ENCODE results near the gene PDE2A. TPM values are rescaled to one million over a fixed set of nuclear protein-coding genes. Genes with fewer than 3 reads are reported as not detected.

PDE2A gene
- total and polyA plus RNA-seq, 2 of the 4 experiments (the other 2 are of a cell fraction) = 0.02 TPM; not detected in 1

GRCh38 chr11:72576243-72576595, 98.0 kb downstream of the PDE2A start:
- CTCF ChIA-PET = no interaction called here
- dilution Hi-C loops (cut with HindIII; ENCODE audit: low sequenced_read_pairs, unreplicated experiment) = no loop called here

More at GRCh38 chr11:72576243-72576595, 98.0 kb downstream of the PDE2A start:
- H4K20me1 ChIP-seq (ENCODE audit: insufficient read depth, low read length) = no peaks in the 10 kb centered on the region
- no peaks in the 10 kb centered on the region for H3K36me3 ChIP-seq (ENCODE audit: control insufficient read depth, insufficient read depth, low read length)
- H3K56ac ChIP-seq (ENCODE audit: extremely low read depth, insufficient read depth, low read length) = no peak overlapping the region
- no peaks in the 10 kb centered on the region; the same call in 1 of the 2 replicates for H3K9me1 ChIP-seq (ENCODE audit: insufficient read depth, low read length)
- no peak overlapping the region for H2BK5ac ChIP-seq (ENCODE audit: low read depth, low read length, poor library complexity, severe bottlenecking)
- H4K91ac ChIP-seq (ENCODE audit: insufficient read depth, low read depth, low read length) = no peak overlapping the region
- no peak overlapping the region for H4K5ac ChIP-seq (ENCODE audit: low read depth, low read length)
- H2BK120ac ChIP-seq (ENCODE audit: low read depth, low read length) = no peak overlapping the region
- DNase-seq = no peak
- H3K4me1 ChIP-seq (ENCODE audit: control insufficient read depth, insufficient read depth, low read length) = 0 out of 2 replicates have a peak, but pooled peaks cover 1% of the 10 kb centered on the region
- no peak overlapping the region for H3K23ac ChIP-seq (ENCODE audit: low read depth, low read length)
- H3K18ac ChIP-seq (ENCODE audit: low read depth, low read length) = no peak overlapping the region
- no peak overlapping the region for H2AK5ac ChIP-seq (ENCODE audit: low read depth, low read length)
- intact Hi-C loops (cut with micrococcal nuclease) = no loop called here
- H2BK20ac ChIP-seq (ENCODE audit: low read depth, low read length) = no peak overlapping the region
- no peak overlapping the region for H2BK15ac ChIP-seq (ENCODE audit: low read depth, low read length)
- no peak overlapping the region for H3K27ac ChIP-seq (ENCODE audit: insufficient read depth, low read length)
- no CpG with 5 or more reads among the region's 5 CpGs for WGBS, 2 experiments (ENCODE audit: extremely low coverage in 2 of 2, insufficient read length in 1 of 2)
- BruUV-seq (replicated peaks) = no TSS peak
- no peak overlapping the region for H3K4ac ChIP-seq (ENCODE audit: low read depth, low read length)
- H3K9me3 ChIP-seq (ENCODE audit: control insufficient read depth, insufficient read depth, low read length) = no peaks in the 10 kb centered on the region
- no peak overlapping the region for H2AK9ac ChIP-seq (replicated peaks; ENCODE audit: low read depth, low read length, poor library complexity)
- H3K4me2 ChIP-seq (ENCODE audit: low read depth, low read length) = no peak overlapping the region
- H2AFZ ChIP-seq (replicated peaks; ENCODE audit: low read length, poor library complexity) = no peak overlapping the region
- ATAC-seq (ENCODE audit: low read depth) = no peak
- H3K79me1 ChIP-seq (ENCODE audit: low read depth in 1 of 2, low read length in 2 of 2) = no peaks in the 10 kb centered on the region
- TF ChIP-seq RFX5 (IDR thresholded peaks at IDR 0.05; ENCODE audit: low read depth, low read length) (no peak), POLR2A (IDR thresholded peaks at IDR 0.05; ENCODE audit: low read depth, low read length) (no peak), BHLHE40 (IDR thresholded peaks at IDR 0.05; ENCODE audit: low read depth, low read length) (no peak), CHD1 (IDR thresholded peaks at IDR 0.05; ENCODE audit: low read depth, low read length) (no peak), RCOR1 (IDR thresholded peaks at IDR 0.05; ENCODE audit: insufficient replicate concordance, low read length) (no peak), RAD21 (IDR thresholded peaks at IDR 0.05; ENCODE audit: low read length) (no peak), MAFK (IDR thresholded peaks at IDR 0.05; ENCODE audit: low read depth, low read length) (no peak), MXI1 (IDR thresholded peaks at IDR 0.05; ENCODE audit: borderline replicate concordance, low read depth, low read length) (no peak), MAZ (IDR thresholded peaks at IDR 0.05; ENCODE audit: borderline replicate concordance, low read depth, low read length) (no peak), NFE2L2 (IDR thresholded peaks at IDR 0.05; ENCODE audit: low read depth, low read length) (no peak), FOS (IDR thresholded peaks at IDR 0.05; ENCODE audit: low read depth, low read length) (no peak)
- TF ChIP-seq, protein P1, sequence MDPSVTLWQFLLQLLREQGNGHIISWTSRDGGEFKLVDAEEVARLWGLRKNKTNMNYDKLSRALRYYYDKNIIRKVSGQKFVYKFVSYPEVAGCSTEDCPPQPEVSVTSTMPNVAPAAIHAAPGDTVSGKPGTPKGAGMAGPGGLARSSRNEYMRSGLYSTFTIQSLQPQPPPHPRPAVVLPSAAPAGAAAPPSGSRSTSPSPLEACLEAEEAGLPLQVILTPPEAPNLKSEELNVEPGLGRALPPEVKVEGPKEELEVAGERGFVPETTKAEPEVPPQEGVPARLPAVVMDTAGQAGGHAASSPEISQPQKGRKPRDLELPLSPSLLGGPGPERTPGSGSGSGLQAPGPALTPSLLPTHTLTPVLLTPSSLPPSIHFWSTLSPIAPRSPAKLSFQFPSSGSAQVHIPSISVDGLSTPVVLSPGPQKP (IDR thresholded peaks at IDR 0.05; ENCODE audit: borderline replicate concordance, low read depth, low read length) = no peak
- TF ChIP-seq, protein P2, sequence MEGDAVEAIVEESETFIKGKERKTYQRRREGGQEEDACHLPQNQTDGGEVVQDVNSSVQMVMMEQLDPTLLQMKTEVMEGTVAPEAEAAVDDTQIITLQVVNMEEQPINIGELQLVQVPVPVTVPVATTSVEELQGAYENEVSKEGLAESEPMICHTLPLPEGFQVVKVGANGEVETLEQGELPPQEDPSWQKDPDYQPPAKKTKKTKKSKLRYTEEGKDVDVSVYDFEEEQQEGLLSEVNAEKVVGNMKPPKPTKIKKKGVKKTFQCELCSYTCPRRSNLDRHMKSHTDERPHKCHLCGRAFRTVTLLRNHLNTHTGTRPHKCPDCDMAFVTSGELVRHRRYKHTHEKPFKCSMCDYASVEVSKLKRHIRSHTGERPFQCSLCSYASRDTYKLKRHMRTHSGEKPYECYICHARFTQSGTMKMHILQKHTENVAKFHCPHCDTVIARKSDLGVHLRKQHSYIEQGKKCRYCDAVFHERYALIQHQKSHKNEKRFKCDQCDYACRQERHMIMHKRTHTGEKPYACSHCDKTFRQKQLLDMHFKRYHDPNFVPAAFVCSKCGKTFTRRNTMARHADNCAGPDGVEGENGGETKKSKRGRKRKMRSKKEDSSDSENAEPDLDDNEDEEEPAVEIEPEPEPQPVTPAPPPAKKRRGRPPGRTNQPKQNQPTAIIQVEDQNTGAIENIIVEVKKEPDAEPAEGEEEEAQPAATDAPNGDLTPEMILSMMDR (conservative IDR thresholded peaks at IDR 0.05; ENCODE audit: low read depth, low read length) = no peak
- no peak overlapping the region for H3K14ac ChIP-seq (replicated peaks; ENCODE audit: low read depth, low read length)
- in situ Hi-C loops (cut with MboI; ENCODE audit: low sequenced_read_pairs) = no loop called here
- H3K4me3 ChIP-seq (ENCODE audit: insufficient read depth, low read depth, low read length) = no peak overlapping the region
- H4K8ac ChIP-seq (ENCODE audit: low read depth in 2 of 2, low read length in 2 of 2) = no peak overlapping the region
- no peak overlapping the region for H3K9ac ChIP-seq (ENCODE audit: low read depth, low read length)
- POLR2A ChIA-PET (ENCODE audit: unreplicated experiment) = no interaction called here
- H3K27me3 ChIP-seq (ENCODE audit: control insufficient read depth, insufficient read depth, low read length) = peaks cover 42% of the 10 kb centered on the region

All from IMR-90 (cell line).